HG03025 (cell line): ENCODE data around the gene ZNF366.

Source experiments
- ATAC-seq: cut with Tn5 transposase; IDR thresholded peaks from one replicate; pipeline ENCODE4 v1.9.1; 2021; ENCODE audit warnings: mild to moderate bottlenecking, moderate library complexity; ENCODE audit not compliant: unreplicated experiment, low FRiP score

ZNF366 gene

DNA sequence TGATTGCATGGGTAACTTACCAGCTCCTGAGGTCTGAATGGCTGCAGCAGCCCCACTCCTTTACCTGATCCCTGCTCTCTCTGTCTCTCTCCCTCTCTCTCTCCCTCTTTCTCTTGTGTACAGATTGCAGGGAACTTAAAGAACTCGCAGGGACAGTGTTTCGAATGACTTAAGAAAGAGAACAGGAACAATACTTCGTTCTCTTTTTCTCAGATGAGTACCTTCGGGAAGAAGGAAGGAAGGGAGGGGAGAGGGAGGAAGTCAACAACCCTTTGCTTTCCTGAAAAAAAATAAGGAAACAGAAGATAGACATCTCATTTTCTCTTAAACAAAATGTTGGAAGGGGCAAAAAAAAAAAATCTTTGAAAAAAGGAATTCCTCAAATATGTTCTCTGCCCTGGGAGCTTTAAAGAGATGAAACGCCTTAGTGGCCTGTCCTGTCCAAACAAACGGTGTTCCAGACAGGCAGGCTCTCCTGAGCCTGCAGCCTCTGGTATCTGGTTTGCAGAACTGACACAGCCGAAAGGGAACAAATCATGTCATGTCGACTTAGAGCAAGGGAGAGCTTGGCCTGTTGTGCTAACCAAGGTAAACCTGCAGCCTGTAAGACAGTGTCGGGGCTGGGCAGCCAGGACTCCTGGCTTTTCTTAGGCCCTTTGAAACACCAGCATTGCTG is at the start of gene ZNF366:
TSS of gene ZNF366 (minus strand) at position 180 of the 676 bp plus-strand sequence. CDS start 45,914 bp downstream, outside the sequence.
- ATAC-seq, result no peak

DNA sequence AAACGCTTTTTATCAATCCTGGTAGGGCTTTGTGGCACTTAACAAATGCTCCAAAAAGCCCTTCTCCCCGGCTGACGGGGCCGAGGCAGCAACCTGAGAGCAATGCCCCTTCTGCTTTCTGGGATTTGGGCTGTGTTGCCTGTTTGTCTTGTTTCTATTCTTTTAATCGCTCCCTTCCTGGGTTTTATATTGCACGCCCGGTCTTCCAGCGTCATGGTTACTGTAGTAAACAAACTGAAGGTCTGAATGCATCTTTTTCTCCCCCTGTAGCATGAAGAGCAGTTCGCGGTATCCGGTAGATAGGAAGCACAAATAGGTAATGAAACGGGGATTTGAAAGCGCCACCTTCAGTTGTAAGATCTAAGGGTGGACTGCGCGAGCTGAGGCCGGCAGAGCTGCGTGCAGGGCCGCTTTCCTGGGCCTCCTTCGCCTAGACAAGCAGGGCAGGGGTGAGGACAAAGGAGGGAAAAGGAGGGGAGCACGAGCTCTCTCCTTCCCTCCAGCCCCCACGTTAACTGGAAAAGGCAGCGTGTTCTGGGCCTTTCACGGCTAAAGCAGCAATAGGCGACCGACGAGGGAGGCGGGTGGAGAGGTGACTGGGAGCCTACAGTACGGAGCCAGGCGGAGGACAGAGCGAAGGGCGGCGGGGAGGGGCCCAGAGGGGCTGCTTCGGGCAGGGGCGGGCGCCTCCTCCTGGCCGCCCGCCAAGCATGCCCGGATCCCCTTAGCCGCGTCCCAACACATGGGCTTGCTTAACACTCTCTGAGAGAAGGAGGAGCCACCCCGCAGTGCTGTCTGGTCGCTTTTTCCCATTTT is 49.3 kb upstream of the ZNF366 start:
- ATAC-seq, result peak; percentile 82

- ATAC-seq, result no peak
Measured at GRCh38 chr5:72555871-72556270, 48.7 kb upstream of the ZNF366 start.

- no peak for ATAC-seq
Measured at GRCh38 chr5:72554897-72555296, 47.7 kb upstream of the ZNF366 start.

GRCh38 chr5:72552041-72552557 is 44.9 kb upstream of the ZNF366 start:
- ATAC-seq, result no peak

GRCh38 chr5:72550595-72550994 is 43.4 kb upstream of the ZNF366 start:
- ATAC-seq, result no peak

GRCh38 chr5:72543811-72544210 is 36.6 kb upstream of the ZNF366 start:
- no peak for ATAC-seq

DNA sequence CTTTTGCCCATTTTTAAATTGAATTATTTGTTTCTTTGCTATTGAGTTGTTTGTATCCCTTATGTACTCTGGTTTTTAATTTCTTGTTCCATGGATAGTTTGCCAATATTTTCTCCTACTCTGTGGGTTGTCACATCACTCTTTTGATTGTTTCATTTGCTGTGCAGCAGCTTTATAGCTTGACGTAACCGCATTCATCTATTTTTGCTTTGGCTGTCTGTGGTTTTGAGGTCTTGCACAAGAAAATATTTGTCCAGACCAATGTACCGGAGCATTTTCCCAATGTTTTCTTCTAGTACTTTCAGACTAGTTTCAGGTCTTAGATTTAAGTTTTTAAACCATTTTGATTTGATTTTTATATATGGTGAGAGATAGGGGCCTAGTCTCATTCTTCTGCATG is 36.2 kb upstream of the ZNF366 start:
- no peak for ATAC-seq

DNA sequence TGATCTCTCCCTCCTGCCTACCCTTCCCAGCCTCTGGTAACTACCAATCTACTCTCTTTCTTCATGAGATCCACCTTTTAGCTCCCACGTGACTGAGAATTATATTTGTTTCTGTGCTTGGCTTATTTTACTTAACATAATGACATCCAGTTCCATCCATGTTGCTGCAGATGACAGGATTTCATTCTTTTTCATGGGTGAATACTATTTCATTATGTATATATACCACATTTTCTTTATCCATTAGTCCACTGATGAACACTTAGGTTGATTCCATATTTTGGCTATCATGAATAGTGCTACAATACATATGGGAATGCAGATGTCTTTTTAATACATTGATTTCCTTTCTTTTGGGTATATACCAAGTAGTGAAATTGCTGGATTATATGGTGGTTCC is 35.5 kb upstream of the ZNF366 start:
- ATAC-seq, result no peak

DNA sequence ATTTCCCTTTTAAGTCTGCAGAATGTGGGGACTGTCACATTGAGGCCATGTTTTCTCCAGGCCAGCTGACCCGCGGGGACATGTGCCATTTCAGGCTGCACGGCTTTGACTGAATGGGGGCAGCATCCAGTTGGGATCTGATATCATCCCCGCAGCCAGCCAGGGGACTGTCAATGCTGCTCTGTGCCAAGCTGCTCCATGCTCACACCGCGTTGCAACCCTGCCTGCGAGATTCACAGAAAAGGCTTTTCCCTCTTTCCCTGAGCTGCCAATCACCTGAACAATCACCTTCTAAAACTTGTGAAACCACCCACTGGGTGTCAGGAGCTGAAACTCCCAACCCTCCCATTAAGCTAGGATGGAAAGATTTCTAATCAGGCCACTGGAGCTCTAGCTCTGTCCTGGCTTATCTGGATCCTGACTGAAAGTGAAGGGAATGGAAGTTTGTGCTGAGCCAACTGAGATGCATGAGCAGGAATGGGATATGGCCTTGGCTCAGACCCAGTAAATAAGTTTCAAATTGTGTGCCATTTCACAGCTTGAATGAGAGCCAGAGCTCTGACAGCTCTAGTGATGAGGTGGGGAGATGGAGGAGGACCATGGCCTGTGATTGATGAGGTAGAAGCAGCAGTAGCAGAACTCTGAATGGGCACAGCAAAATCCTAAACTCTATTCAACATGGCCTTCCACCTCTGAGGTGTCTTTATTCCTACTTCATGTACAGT is 34.5 kb upstream of the ZNF366 start:
- no peak for ATAC-seq

DNA sequence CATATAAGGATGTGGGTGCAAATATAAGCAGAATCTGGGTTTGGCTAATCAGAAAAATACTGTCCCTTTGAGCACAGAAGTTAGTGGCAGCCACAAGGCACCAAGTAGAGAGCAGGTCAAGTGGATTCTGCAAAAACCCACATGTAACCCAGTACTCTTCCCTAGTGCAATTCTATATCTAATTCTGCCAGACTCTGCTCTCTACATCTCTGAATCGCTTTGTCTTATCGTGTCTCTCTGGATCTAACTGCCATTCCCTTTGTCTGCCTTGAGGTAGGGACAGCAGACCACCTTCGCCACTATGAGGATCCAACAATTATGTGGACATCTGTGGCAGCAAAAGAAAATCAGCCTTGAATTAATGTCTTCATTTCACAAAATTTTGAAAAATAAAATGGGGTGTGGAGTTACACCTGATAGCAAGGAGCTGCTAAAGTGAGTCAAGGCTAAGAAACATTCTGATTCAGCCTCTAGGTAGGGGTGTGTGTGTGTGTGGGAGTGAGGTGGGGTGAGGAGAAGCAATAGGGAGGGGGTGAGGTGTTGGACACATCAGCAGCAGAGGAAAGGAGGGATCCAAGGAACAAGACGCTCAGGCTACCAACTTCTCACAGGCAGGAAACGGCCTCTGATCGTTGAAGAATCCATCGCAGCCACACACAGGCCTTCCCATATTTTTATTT is 33.7 kb upstream of the ZNF366 start:
- ATAC-seq, result no peak

- ATAC-seq, result no peak
Measured at GRCh38 chr5:72539726-72540125, 32.5 kb upstream of the ZNF366 start.

- no peak for ATAC-seq
Measured at GRCh38 chr5:72539038-72539437, 31.8 kb upstream of the ZNF366 start.

DNA sequence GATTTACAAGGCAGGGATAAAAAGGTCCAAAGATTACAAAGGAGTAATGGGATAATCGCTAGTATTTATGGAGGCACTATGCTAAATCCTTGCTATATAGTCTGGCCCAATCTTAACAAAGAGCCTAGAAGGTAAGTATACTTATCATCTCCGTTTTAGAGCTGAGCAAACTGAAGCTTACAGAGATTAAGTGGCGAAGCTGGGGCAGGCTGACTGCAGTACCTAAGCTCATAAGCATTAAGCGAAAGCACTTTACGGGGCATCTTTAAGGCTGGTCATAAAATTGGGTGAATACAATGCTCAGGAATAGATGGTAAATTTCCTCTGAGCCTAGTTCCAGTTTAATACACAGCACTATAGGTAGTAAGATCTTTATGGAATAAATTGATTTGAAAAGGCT is 30.0 kb upstream of the ZNF366 start:
- no peak for ATAC-seq

DNA sequence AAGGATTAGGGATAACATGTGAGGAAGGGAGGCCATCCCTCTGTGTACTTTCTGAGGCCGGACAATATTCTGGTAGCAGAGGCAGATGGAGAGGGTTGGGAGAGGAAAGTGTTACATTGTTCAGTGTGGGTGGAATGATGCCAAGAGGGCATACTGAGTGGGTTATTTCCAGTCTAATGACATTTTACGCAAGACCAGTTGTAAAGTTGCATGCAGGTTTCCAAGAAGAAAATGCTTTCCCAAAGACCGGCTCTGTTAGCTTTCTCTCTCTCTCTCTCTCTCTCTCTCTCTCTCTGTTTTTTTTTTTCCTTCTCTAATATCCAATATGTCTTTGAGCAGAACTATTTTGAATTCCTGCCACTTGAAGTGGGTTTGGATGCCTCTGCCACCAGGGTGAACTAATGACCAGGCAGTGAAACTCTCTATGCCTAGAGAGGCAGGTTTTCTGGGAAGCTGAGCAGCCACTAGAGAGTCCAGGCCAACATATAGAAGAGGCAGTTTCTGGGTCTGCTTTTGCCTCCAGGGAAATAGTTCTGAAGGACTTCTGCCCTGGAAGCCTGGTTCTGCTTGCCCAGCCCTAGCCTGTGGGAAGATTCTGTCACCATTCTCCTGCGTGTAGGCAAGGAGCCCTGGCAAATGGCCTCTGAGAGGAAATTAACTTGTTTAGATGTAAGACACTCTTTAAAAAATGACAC is 24.4 kb upstream of the ZNF366 start:
- no peak for ATAC-seq

DNA sequence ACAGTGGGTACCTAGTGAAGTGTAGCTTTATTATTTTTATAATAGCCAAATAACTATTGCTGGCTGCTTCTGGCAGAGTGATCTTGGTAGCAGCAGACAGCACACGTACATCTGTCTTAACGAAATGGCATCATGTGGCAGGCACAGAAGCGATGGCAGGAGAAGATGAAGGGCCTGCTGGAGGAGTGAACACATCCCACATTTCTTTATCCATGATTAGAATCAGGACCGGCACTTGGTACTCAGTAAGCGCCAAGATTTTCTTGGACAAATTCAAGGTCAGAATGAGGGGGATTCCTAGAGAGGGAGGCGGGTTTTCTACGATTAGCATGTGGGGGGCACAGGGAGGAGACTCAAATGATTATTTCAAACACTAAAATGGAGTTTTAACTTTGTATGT is 23.0 kb upstream of the ZNF366 start:
- ATAC-seq, result no peak

DNA sequence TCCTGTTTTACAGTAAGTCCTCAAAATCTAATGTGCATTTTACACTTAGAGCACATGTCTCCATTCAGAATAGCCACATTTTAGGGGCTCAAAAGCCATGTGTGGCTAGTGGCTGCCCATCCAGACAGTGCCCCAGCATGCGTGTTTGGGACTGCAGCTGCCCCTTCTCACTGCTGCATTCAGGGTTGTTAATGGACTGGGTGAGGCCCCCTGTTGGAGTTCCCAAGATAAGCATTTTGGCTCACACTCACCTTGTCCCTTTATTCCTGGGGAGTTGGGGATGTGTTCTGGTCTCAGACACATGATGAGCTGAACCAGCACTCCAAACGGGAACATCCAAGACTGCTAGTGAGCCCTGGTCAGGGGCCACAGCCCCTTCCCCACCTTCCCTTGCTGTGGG is 22.2 kb upstream of the ZNF366 start:
- ATAC-seq, result no peak

- ATAC-seq, result no peak
Measured at GRCh38 chr5:72525816-72526215, 18.6 kb upstream of the ZNF366 start.

DNA sequence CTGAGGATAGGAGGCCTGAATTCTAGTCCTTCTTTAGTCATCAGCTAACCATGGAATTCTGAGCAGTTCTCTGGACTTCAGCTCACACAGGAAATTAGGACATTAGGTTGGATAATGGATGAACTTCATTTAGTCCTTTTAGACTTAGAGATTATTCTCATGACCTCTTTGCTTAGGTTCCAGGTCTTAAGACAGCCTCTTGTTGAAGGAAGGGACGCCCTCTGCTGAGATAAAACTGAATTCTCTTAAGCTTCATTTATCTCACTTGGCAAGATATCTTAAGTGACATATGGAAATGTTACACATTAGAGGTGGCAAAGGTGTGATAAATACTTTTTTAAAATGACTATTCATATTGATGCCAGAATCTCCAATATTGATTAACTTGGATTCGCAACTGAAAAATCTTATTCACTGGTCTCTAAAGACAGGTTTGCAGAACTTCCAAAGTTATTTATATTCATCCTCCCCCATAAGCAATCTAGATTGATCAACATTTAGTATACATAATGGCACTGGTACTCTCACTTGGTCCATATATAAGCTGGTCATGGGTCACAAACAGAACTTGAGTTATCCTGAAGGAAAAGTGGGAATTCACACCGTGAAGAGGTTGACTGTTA is 16.9 kb upstream of the ZNF366 start:
- no peak for ATAC-seq

GRCh38 chr5:72522607-72523006 is 15.4 kb upstream of the ZNF366 start:
- ATAC-seq, result no peak
